Measurements from ENCODE around the gene MPP3. TPM values are rescaled to one million over a fixed set of nuclear protein-coding genes. Genes with fewer than 3 reads are reported as not detected.
"Not testable (repeated sequence)": the region's sequence is repeated elsewhere in the genome, so short reads cannot be mapped to it uniquely, and the experiment has no call there.

The MPP3 gene
- total RNA-seq, 1 experiment from 2014 or later = 11.3 TPM

DNA sequence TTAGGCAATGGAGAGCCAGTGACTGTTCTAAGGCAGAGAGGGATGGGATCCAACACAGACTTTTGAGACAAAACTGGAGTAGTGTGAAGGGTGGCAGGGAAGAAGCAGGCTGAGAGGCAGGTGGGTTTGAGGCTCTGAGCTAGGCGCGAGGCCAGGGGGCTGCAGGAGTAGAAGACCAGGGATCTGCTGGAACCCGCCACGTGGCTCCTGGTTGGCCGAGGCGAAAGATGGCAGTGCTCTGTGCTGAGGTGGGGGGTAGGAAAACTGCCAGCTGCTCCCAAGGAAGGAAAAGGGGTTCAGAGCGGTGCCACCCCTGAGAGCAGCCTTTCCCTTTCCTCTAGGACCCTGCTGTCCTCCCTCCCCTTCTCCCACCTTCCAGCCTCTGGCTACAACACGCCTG, 19.6 kb upstream of the MPP3 start:
- no peak overlapping the region for H3K27ac ChIP-seq
- peaks cover 38% of the 10 kb centered on the region for H3K27me3 ChIP-seq
- H3K9me3 ChIP-seq (replicated peaks) = no peaks in the 10 kb centered on the region
- H3K4me1 ChIP-seq = no peaks in the 10 kb centered on the region
- no peak for DNase-seq
- no peaks in the 10 kb centered on the region for H3K36me3 ChIP-seq
- no peak overlapping the region for H3K4me3 ChIP-seq

DNA sequence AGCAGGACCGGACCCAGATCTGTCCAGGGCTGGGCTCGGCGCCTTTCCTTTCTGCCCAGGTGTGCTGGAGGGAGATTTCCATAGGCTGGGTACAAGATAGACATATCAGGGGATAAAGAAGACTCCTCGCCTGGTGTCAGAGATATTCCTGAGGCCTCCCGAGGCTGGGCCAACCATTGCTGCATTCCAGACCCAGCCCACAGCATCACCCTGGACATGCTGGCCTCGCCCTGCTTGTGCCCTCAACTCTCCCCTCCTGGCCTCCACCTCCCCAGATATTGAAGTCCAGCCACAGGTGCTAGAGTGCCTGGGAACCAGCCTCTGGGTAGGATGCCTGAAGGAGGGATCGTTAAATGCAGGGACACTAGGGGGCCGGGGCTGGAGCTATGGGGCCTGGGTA, 16.2 kb upstream of the MPP3 start:
- Histone ChIP-seq H3K36me3 (no peaks in the 10 kb centered on the region), H3K9me3 (replicated peaks) (no peaks in the 10 kb centered on the region), H3K4me1 (peaks cover 2% of the 10 kb centered on the region; the same call in 1 of the 2 replicates), H3K27me3 (peaks cover 26% of the 10 kb centered on the region), H3K27ac (no peak overlapping the region), H3K4me3 (no peak overlapping the region)
- DNase-seq = no peak

DNA sequence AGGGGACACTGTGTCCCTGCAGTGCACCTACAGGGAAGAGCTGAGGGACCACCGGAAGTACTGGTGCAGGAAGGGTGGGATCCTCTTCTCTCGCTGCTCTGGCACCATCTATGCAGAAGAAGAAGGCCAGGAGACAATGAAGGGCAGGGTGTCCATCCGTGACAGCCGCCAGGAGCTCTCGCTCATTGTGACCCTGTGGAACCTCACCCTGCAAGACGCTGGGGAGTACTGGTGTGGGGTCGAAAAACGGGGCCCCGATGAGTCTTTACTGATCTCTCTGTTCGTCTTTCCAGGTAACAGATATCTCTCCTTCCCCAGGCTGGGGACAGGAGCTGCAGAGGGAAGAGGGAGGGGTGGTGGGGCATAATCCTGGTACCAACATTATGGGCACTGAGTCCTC, 15.7 kb upstream of the MPP3 start:
- H3K4me3 ChIP-seq = no peak overlapping the region
- no peak overlapping the region for H3K27ac ChIP-seq
- peaks cover 2% of the 10 kb centered on the region; the same call in 1 of the 2 replicates for H3K4me1 ChIP-seq
- no peaks in the 10 kb centered on the region for H3K36me3 ChIP-seq
- H3K9me3 ChIP-seq (replicated peaks) = no peaks in the 10 kb centered on the region
- no peak for DNase-seq
- H3K27me3 ChIP-seq = peaks cover 25% of the 10 kb centered on the region

DNA sequence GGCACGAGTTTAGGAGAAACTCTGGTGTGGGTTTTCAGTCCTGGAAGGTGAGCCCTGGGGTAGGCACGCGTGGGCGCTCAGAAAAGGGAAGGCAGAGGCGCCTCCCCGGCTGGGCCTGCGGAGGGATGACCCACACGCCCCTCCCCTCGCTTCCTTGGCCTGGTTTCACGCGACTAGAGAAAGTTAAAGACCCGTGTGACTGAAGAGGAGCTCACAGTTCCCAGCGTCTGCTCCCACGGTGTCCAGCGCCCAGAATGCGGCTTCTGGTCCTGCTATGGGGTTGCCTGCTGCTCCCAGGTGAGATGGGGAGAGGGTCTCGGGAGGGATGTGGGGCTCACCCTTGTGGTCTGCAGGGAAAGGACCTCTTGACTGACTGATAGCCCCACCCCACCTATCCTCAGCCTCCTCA, 14.0 kb upstream of the MPP3 start, which contains the start of gene CD300LG:
Gene CD300LG (plus strand): TSS at position 214 of the 409 bp plus-strand sequence. CDS start 41 bp downstream, at position 255.
- no peak for DNase-seq
- Histone ChIP-seq H3K4me3 (no peak within 1 kb of the TSS), H3K4me1 (peaks cover 2% of the 10 kb centered on the region; the same call in 1 of the 2 replicates), H3K27ac (no peak within 1 kb of the TSS), H3K36me3 (no peaks in the 10 kb centered on the region), H3K27me3 (peaks cover 25% of the 10 kb centered on the region), H3K9me3 (replicated peaks) (no peaks in the 10 kb centered on the region)

DNA sequence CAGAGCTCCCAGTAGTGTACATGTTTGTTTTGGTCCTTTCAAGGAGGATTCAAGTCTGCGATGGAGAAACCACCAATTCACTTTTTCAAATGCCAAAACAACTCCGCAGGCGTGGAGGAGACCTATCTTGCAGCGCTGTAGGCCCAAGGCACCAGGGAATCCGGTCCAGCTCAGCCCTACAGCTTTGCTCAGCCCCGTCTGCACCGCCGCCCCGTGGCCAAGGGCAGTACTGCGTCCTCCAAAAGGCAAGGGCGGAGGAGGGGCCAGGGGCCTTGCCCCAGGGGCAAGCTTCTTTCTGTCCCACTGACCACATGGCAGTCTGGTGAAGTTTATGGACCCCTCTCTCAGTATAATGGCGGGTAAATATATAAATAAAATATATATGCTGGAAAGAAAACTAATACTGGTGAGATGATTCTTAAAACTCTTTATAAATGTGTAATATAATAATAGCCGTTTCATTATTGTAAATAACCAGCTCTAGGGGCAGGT, 13.3 kb upstream of the MPP3 start:
- no peak overlapping the region for H3K27ac ChIP-seq
- H3K27me3 ChIP-seq = peaks cover 22% of the 10 kb centered on the region
- no peaks in the 10 kb centered on the region for H3K36me3 ChIP-seq
- H3K4me1 ChIP-seq = peaks cover 2% of the 10 kb centered on the region; the same call in 1 of the 2 replicates
- H3K4me3 ChIP-seq = no peak overlapping the region
- H3K9me3 ChIP-seq (replicated peaks) = no peaks in the 10 kb centered on the region
- peak; percentile 74 to 78 for DNase-seq

DNA sequence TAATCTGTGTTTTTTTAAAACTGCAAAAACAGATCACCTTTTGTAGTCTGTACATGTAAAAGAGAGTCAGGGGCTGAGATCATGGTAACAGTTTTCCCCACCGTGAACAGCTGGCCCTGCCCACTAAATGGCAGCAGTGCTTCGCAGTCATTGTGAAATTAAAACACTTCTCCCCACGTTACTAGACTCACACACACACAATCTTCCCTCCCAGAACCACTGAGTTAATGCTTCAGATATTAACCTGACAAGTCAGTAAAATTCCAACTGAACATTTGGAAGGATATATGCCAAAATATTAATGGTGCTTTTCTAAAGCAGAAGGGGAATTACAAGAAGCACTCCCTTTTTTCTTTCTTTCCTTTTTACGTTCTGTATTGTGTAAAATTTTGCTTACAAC, 12.8 kb upstream of the MPP3 start:
- H3K4me3 ChIP-seq = no peak overlapping the region
- H3K36me3 ChIP-seq = no peaks in the 10 kb centered on the region
- no peaks in the 10 kb centered on the region for H3K9me3 ChIP-seq (replicated peaks)
- peaks cover 2% of the 10 kb centered on the region; the same call in 1 of the 2 replicates for H3K4me1 ChIP-seq
- peaks cover 22% of the 10 kb centered on the region for H3K27me3 ChIP-seq
- no peak for DNase-seq
- H3K27ac ChIP-seq = no peak overlapping the region

DNA sequence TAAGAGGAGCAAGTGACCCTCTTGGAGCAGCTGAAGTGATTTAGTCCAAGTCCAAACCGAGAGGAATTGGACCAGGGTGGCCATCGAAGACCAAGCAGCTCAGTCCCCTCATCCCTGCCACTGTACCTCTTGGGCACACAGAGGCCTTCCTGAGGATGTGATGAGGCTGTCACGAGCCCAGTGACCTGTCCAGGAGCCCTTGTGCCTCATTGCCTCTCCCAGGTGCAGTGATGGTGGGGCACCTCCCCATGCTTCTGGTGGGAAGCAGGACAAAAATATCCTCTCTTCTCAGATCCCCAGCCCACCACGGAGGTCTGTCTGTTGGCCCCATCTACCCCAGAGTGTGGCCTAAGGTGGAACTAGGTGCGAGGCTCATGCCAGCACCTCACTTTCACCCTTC, 11.3 kb upstream of the MPP3 start:
- Histone ChIP-seq H3K4me1 (peaks cover 10% of the 10 kb centered on the region), H3K27ac (no peak overlapping the region), H3K27me3 (peaks cover 20% of the 10 kb centered on the region), H3K4me3 (no peak overlapping the region), H3K36me3 (no peaks in the 10 kb centered on the region), H3K9me3 (replicated peaks) (no peaks in the 10 kb centered on the region)
- no peak for DNase-seq

DNA sequence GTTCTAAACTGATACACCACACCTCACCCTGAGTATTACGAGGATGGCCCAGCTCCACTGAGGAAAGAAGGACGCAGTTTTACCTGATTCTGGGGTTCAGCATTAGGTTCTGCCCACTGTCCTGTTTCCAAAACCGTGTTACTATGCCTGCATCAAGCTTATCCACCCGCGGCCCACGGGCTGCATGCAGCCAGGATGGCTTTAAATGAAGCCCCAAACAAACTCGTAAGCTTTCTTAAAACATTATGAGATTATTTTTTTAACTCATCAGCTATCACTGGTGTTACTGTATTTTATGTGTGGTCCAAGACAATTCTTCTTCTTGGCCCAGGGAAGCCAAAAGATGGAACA, 10.0 kb upstream of the MPP3 start:
- DNase-seq = no peak
- Histone ChIP-seq H3K4me3 (no peak overlapping the region), H3K9me3 (replicated peaks) (no peaks in the 10 kb centered on the region), H3K4me1 (peaks cover 10% of the 10 kb centered on the region), H3K27ac (no peak overlapping the region), H3K27me3 (peaks cover 16% of the 10 kb centered on the region), H3K36me3 (no peaks in the 10 kb centered on the region)

DNA sequence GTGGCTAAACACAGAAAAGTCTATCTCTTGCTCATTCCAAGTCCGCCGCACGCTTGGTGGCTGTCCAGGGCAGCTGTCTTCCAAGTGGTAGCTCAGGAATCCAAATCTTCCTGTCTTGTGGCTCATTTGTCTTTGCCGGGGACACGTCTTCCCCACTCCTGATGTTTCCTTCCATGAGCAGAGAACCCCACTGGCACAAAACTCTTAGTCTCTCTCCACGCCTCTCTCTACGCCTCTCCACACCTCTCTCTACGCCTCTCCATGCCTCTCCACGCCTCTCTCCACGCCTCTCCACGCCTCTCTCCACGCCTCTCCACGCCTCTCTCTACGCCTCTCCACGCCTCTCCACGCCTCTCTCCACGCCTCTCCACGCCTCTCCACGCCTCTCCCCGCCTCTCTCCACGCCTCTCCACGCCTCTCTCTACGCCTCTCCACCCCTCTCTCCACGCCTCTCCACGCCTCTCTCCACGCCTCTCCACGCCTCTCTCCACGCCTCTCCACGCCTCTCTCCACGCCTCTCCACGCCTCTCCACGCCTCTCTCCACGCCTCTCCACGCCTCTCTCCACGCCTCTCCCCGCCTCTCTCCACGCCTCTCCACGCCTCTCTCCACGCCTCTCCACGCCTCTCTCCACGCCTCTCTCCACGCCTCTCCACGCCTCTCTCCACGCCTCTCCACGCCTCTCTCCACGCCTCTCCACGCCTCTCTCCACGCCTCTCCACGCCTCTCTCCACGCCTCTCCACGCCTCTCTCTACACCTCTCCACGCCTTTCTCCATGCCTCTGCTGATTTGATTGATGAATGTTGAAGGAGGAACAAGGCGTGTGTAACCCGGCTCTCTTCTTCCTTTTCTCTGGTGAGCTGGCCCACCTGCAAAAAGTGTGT, 9.4 kb upstream of the MPP3 start:
- H3K9me3 ChIP-seq (replicated peaks); H3K27ac ChIP-seq; H3K36me3 ChIP-seq; H3K4me3 ChIP-seq: not testable (repeated sequence)
- peak; percentile 34 to 43 for DNase-seq
- H3K4me1 ChIP-seq = peaks cover 10% of the 10 kb centered on the region
- peaks cover 11% of the 10 kb centered on the region for H3K27me3 ChIP-seq

DNA sequence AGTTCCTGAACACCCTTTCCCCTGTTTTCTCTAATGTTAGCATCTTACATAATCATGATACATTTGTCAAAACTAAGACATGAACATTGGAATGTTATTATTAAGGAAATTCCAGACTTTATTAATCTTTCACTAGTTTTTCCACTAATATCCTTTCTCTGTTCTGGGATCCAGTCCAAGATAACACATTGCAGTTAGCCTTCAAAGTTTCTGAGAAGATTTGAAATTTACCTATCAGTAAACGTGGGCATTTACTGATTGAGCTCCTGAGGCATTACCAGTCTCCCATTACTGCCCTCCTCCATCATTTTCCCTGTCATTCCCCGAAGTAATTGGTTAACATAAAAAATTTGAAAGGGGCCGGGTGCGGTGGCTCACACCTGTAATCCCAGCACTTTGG, 8.3 kb upstream of the MPP3 start:
- H3K27ac ChIP-seq = no peak overlapping the region
- H3K4me3 ChIP-seq = no peak overlapping the region
- DNase-seq = no peak

DNA sequence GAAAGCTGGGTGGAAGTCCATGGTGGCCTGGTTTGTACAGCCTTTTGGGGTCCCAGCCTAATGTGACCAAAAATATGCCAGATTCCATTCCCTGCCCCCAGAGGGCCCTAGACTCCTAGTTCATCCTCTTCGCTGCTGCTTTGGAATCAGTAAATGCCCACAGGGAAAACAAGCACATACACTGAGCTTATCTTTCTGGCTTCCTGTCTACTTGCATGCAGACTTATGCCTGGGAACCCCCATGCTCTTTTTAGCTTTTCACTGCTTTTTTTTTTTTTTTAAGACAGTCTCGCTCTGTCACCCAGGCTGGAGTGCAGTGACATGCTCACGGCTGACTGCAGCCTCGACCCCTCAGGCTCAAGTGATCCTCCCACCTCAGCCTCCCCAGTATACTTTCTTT, 7.9 kb upstream of the MPP3 start:
- Histone ChIP-seq H3K9me3 (replicated peaks) (no peaks in the 10 kb centered on the region), H3K4me1 (peaks cover 9% of the 10 kb centered on the region), H3K4me3 (no peak overlapping the region), H3K27ac (no peak overlapping the region), H3K36me3 (no peaks in the 10 kb centered on the region), H3K27me3 (peaks cover 11% of the 10 kb centered on the region)
- peak; percentile 50 to 73 for DNase-seq

More for the DNA sequence above, 8.3 kb upstream of the MPP3 start:
- no peaks in the 10 kb centered on the region for H3K36me3 ChIP-seq
- H3K27me3 ChIP-seq = peaks cover 11% of the 10 kb centered on the region
- no peaks in the 10 kb centered on the region for H3K9me3 ChIP-seq (replicated peaks)
- H3K4me1 ChIP-seq = peaks cover 10% of the 10 kb centered on the region

DNA sequence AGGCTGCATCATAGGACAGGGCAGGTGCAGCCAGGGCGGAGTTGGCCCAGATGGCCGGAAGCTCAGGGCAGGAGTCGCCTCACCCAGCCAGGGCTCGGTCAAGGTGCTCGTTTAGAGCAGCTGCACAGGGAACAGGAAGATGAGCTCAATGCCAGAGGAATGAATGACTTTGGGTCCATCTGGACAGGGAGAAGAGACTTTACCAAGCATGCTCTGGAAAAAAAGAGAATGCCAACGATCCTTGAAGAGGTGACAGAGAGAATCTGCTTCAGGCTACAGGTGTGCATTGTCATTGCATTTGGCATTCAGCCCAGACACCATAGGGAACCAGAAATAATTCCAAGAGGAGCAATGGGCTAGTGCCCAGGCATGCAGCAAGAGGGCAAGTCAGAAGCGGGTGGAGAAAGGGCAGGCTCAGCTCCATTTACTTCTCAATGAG, 6.7 kb upstream of the MPP3 start:
- DNase-seq = no peak
- H3K9me3 ChIP-seq (replicated peaks) = no peaks in the 10 kb centered on the region; the same call in 1 of the 2 replicates
- peaks cover 8% of the 10 kb centered on the region; the same call in 1 of the 2 replicates for H3K4me1 ChIP-seq
- peaks cover 11% of the 10 kb centered on the region for H3K27me3 ChIP-seq
- H3K4me3 ChIP-seq = no peak overlapping the region
- H3K36me3 ChIP-seq = no peaks in the 10 kb centered on the region
- no peak overlapping the region for H3K27ac ChIP-seq

DNA sequence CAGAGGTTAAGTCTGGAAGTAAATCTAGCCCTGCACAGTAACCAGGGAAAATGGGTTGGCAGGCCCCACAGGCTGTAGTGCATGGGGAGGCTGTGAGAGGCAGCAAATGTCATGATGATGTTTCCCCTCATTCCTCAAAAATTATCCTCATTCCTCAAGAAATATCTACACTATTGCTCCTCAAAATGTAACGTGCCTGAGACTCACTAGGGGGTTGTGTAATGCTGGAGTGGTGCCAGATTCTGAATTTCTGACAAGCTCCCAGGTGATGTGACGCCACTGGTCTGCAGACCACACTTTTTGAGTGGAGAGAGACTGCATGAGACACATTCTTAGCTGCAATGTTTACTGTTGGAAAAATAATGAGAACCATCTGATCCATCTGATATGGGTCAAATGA, 1.2 kb upstream of the MPP3 start:
- H3K9me3 ChIP-seq (replicated peaks) = no peaks in the 10 kb centered on the region; the same call in 1 of the 2 replicates
- DNase-seq = no peak

DNA sequence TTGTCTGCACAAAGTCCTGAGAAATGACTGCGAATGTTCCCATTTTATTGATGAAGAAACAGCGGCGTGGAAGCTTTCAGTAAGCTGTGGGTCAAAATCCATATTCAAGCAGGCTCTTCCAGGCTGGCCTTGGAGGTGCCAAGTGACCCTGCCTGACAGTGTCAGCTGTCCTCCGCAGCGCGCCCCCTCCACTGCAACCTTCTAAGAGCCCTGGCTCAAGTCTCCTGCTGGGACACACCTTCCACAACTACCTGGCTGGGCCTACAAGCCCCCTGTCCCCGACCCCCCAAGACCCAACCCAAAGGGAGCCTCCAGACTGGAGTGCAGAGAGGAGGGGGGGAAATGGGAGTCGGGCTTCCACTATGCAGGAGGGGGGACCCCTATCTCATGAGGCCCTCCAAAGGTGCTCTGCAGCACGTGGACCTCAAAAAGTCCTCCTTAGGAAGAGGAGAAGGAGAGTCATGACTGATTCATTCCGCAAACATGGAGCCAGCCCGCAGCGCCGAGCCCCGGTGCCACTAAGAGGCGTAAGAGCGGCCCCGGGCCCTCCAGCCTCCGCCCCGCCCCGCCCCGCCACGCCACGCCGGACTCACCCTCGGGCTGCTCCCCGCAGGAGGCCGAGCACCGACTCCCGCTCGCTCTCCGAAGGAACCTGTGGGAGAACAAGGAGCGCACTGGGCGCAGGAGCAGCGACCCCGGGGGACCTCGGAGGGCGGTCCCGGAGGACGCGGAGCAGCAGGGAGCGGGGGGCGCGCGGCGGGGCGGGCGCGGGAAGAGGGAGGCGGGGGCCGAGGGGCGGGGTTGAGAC, 574 bp downstream of the MPP3 start:
- DNase-seq = peak; percentile 47 to 60
- Histone ChIP-seq H3K36me3 (0 out of 2 replicates have a peak, but pooled peaks cover 4% of the 10 kb centered on the region), H3K27ac (no peak overlapping the region)

More for the DNA sequence above, 1.2 kb upstream of the MPP3 start:
- Histone ChIP-seq H3K36me3 (0 out of 2 replicates have a peak, but pooled peaks cover 2% of the 10 kb centered on the region), H3K27ac (no peak overlapping the region), H3K4me1 (no peaks in the 10 kb centered on the region), H3K27me3 (peaks cover 7% of the 10 kb centered on the region; the same call in 1 of the 2 replicates), H3K4me3 (no peak overlapping the region)

More for the DNA sequence above, 574 bp downstream of the MPP3 start:
- peaks cover 7% of the 10 kb centered on the region; the same call in 1 of the 2 replicates for H3K27me3 ChIP-seq
- no peaks in the 10 kb centered on the region; the same call in 1 of the 2 replicates for H3K9me3 ChIP-seq (replicated peaks)
- H3K4me3 ChIP-seq = peak overlapping the region; percentile 73
- no peaks in the 10 kb centered on the region for H3K4me1 ChIP-seq

Measured in SJCRH30 (cell line).